SK-N-SH (cell line): ENCODE data around the gene CHST3.

ENCODE experiments used
- EZH2phosphoT487 ChIP-seq: fragments of 200-600 bp; sonication (generic); IDR thresholded peaks from 2 replicates; pipeline ENCODE4 v1.6.1; 2017; ENCODE audit warnings: low read depth, mixed run types, mild to moderate bottlenecking, antibody characterized with exemption, moderate library complexity, borderline replicate concordance
- FOSL2 ChIP-seq: IDR thresholded peaks from 2 replicates; pipeline ENCODE4 v1.4.0; 2012; ENCODE audit warnings: low read depth, mild to moderate bottlenecking, moderate library complexity, borderline replicate concordance
- GABPA ChIP-seq: IDR thresholded peaks from 2 replicates; pipeline ENCODE4 v1.4.0; 2012; ENCODE audit warnings: low read depth, mild to moderate bottlenecking
- JUND ChIP-seq: IDR thresholded peaks from 2 replicates; pipeline ENCODE4 v1.4.0; 2012
- NFIC ChIP-seq: IDR thresholded peaks from 2 replicates; pipeline ENCODE4 v1.4.0; 2012; ENCODE audit warnings: borderline replicate concordance
- POLR2AphosphoS5 ChIP-seq: IDR thresholded peaks from 2 replicates; pipeline ENCODE4 v1.6.1; 2012; ENCODE audit warnings: low read depth, low read length
- RFX5 ChIP-seq: IDR thresholded peaks from 2 replicates; pipeline ENCODE4 v1.6.1; 2012; ENCODE audit warnings: mild to moderate bottlenecking, improper control_type of control experiment, low read length
- SMC3 ChIP-seq: IDR thresholded peaks from 2 replicates; pipeline ENCODE4 v1.6.1; 2012; ENCODE audit warnings: low read depth, low read length, improper control_type of control experiment
- TAF1 ChIP-seq: IDR thresholded peaks from 2 replicates; pipeline ENCODE4 v1.6.1; 2012; ENCODE audit warnings: low read depth, mild to moderate bottlenecking, low read length, moderate library complexity, borderline replicate concordance
- TCF12 ChIP-seq: IDR thresholded peaks from 2 replicates; pipeline ENCODE4 v1.4.0; 2012
- TF ChIP-seq, protein P1 (sequence below): fragments of 200-600 bp; sonication (generic); IDR thresholded peaks from 2 replicates; pipeline ENCODE4 v1.6.1; 2017; ENCODE audit warnings: antibody characterized with exemption, mild to moderate bottlenecking, moderate library complexity
- TF ChIP-seq, protein P2 (sequence below): IDR thresholded peaks from 2 replicates; pipeline ENCODE4 v1.4.0; 2012; ENCODE audit warnings: low read depth
- TF ChIP-seq, protein P3 (sequence below): fragments of 150-350 bp; IDR thresholded peaks from 2 replicates; pipeline ENCODE4 v1.6.1; 2017; ENCODE audit warnings: antibody characterized with exemption, low read length, low read depth, borderline replicate concordance
- TF ChIP-seq, protein P4 (sequence below): IDR thresholded peaks from 2 replicates; pipeline ENCODE4; 2012

DNA sequence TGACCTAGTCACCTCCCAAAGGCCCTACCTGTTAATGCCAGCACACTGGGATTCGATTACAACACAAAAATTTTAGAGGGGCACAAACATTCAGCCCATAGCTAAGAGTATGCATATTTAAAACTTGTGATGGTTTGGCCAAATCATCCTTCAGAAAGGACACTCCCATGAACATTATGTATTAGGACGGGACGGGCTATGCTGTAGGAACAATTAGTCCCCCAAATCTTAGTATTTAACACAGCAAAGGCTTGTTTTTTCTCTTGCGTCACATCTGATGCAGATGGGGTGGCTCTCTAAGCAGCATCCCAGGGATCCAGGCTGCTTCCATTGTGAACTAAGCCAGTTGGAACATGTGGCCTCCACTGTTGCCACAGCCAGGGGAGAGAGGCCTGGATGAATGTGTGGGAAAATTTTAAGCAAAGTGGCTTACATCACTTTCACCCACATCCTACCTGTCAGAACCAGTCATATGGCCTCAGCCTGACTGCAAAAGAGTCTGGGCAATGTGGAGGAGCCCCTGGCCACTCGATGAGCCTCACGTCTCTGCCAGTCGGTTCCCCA is 26.6 kb downstream of the CHST3 start:
- TF ChIP-seq SMC3 (no peak), RFX5 (no peak), TAF1 (no peak), FOSL2 (no peak), GABPA (no peak), JUND (no peak), EZH2phosphoT487 (no peak), POLR2AphosphoS5 (no peak), NFIC (no peak), TCF12 (no peak)
- TF ChIP-seq, protein P1, sequence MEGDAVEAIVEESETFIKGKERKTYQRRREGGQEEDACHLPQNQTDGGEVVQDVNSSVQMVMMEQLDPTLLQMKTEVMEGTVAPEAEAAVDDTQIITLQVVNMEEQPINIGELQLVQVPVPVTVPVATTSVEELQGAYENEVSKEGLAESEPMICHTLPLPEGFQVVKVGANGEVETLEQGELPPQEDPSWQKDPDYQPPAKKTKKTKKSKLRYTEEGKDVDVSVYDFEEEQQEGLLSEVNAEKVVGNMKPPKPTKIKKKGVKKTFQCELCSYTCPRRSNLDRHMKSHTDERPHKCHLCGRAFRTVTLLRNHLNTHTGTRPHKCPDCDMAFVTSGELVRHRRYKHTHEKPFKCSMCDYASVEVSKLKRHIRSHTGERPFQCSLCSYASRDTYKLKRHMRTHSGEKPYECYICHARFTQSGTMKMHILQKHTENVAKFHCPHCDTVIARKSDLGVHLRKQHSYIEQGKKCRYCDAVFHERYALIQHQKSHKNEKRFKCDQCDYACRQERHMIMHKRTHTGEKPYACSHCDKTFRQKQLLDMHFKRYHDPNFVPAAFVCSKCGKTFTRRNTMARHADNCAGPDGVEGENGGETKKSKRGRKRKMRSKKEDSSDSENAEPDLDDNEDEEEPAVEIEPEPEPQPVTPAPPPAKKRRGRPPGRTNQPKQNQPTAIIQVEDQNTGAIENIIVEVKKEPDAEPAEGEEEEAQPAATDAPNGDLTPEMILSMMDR: no peak
- TF ChIP-seq, protein P2, sequence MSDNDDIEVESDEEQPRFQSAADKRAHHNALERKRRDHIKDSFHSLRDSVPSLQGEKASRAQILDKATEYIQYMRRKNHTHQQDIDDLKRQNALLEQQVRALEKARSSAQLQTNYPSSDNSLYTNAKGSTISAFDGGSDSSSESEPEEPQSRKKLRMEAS: no peak
- TF ChIP-seq, protein P3, sequence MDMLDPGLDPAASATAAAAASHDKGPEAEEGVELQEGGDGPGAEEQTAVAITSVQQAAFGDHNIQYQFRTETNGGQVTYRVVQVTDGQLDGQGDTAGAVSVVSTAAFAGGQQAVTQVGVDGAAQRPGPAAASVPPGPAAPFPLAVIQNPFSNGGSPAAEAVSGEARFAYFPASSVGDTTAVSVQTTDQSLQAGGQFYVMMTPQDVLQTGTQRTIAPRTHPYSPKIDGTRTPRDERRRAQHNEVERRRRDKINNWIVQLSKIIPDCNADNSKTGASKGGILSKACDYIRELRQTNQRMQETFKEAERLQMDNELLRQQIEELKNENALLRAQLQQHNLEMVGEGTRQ: no peak
- TF ChIP-seq, protein P4, sequence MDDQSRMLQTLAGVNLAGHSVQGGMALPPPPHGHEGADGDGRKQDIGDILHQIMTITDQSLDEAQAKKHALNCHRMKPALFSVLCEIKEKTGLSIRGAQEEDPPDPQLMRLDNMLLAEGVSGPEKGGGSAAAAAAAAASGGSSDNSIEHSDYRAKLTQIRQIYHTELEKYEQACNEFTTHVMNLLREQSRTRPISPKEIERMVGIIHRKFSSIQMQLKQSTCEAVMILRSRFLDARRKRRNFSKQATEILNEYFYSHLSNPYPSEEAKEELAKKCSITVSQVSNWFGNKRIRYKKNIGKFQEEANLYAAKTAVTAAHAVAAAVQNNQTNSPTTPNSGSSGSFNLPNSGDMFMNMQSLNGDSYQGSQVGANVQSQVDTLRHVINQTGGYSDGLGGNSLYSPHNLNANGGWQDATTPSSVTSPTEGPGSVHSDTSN: no peak
